Natural killer cell (primary cell): Measurements from ENCODE around the gene HIBADH. TPM values are rescaled to one million over a fixed set of nuclear protein-coding genes. Genes with fewer than 3 reads are reported as not detected.
"Not testable (repeated sequence)": the region's sequence is repeated elsewhere in the genome, so short reads cannot be mapped to it uniquely, and the experiment has no call there.

Experiments used
- ATAC-seq, 3 donors: fragments of 150-1000 bp in 2 of 3; fragments of 200-7000 bp in 1 of 3; cut with Tn5 transposase; 1 replicate in 1 of 3; 2 replicates in 2 of 3; pipeline ENCODE4 v1.10.0; 2021; ENCODE audit warnings: mild to moderate bottlenecking in 2 of 3, moderate library complexity in 2 of 3
- DNase-seq, 2 donors: peaks; one replicate each; pipeline versions ENCODE4 v3.0.0 to v3.0.0-alpha.2; 2013 to 2021; ENCODE audit warnings: mixed read lengths in 1 of 2
- H3K27ac ChIP-seq: one replicate; pipeline ENCODE4 v1.5.1; 2013; ENCODE audit warnings: mild to moderate bottlenecking, low read length
- H3K27me3 ChIP-seq: one replicate; pipeline ENCODE4 v1.6.1; 2013; ENCODE audit warnings: low read length; ENCODE audit not compliant: control insufficient read depth, insufficient read depth
- H3K36me3 ChIP-seq: one replicate; pipeline ENCODE4 v1.6.1; 2013; ENCODE audit warnings: low read length; ENCODE audit not compliant: control insufficient read depth, insufficient read depth
- H3K4me1 ChIP-seq: one replicate; pipeline ENCODE4 v1.6.1; 2013; ENCODE audit warnings: low read length; ENCODE audit not compliant: control insufficient read depth, insufficient read depth
- H3K4me3 ChIP-seq: one replicate; pipeline ENCODE4 v1.5.1; 2013; ENCODE audit warnings: low read length
- H3K9me3 ChIP-seq: one replicate; pipeline ENCODE4 v1.6.1; 2013; ENCODE audit warnings: low read length; ENCODE audit not compliant: control insufficient read depth, insufficient read depth
- H3K27ac Mint-ChIP-seq, 2 donors: one replicate each; pipeline ENCODE4 v1.8.0; 2022; ENCODE audit warnings: mild to moderate bottlenecking in 2 of 2, mixed read lengths in 2 of 2, moderate library complexity in 1 of 2
- H3K27me3 Mint-ChIP-seq, 2 donors: one replicate each; pipeline ENCODE4 v1.8.0; 2022; ENCODE audit warnings: low read depth in 2 of 2, mixed read lengths in 2 of 2
- H3K36me3 Mint-ChIP-seq: one replicate; pipeline ENCODE4 v1.8.0; 2022; ENCODE audit warnings: mixed read lengths
- H3K4me1 Mint-ChIP-seq, 2 donors: one replicate each; pipeline ENCODE4 v1.8.0; 2022; ENCODE audit warnings: mixed read lengths in 2 of 2
- H3K4me3 Mint-ChIP-seq: one replicate; pipeline ENCODE4 v1.8.0; 2022; ENCODE audit warnings: mild to moderate bottlenecking, moderate library complexity, mixed read lengths
- H3K9me3 Mint-ChIP-seq, 2 donors: one replicate each; pipeline ENCODE4 v1.8.0; 2022; ENCODE audit warnings: mixed read lengths in 2 of 2
- WGBS: methylation state at CpG from one replicate; pipeline ENCODE4 v1.1.7; 2013; ENCODE audit warnings: missing lambda C conversion rate; ENCODE audit not compliant: insufficient coverage; 5-methylcytosine and 5-hydroxymethylcytosine counted together
- intact Hi-C: fragments of 100-400 bp; cut with micrococcal nuclease; formaldehyde crosslinking; loops from one replicate; pipeline ENCODE4 v1.14.2; 2022
- total RNA-seq, 4 donors: library from RNA; stranded (reverse); fragments of 120-200 nt in 1 of 4; gene quantifications; one replicate each; pipeline versions ENCODE4 v1.2.3 to v1.2.4, GENCODE V29; 2013 to 2022
- TF ChIP-seq, protein P1 (sequence below): fragments of 200-600 bp; IDR thresholded peaks from one replicate; pipeline ENCODE4 v1.8.0; 2022; ENCODE audit warnings: antibody characterized with exemption

The HIBADH gene
- total RNA-seq, 3 donors from 2014 or later (not counting 1 experiment from before 2014, with no cell fraction given): 8.0 to 9.9 (median 8.1) TPM

- peaks cover 0 to 2% of the 10 kb centered on the region in 2 donors for H3K9me3 Mint-ChIP-seq
- TF ChIP-seq, protein P1, sequence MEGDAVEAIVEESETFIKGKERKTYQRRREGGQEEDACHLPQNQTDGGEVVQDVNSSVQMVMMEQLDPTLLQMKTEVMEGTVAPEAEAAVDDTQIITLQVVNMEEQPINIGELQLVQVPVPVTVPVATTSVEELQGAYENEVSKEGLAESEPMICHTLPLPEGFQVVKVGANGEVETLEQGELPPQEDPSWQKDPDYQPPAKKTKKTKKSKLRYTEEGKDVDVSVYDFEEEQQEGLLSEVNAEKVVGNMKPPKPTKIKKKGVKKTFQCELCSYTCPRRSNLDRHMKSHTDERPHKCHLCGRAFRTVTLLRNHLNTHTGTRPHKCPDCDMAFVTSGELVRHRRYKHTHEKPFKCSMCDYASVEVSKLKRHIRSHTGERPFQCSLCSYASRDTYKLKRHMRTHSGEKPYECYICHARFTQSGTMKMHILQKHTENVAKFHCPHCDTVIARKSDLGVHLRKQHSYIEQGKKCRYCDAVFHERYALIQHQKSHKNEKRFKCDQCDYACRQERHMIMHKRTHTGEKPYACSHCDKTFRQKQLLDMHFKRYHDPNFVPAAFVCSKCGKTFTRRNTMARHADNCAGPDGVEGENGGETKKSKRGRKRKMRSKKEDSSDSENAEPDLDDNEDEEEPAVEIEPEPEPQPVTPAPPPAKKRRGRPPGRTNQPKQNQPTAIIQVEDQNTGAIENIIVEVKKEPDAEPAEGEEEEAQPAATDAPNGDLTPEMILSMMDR: no peak
- no peak for ATAC-seq
- no peaks in the 10 kb centered on the region for H3K9me3 ChIP-seq
- intact Hi-C loops: no loop called here
- no peak for DNase-seq
- no peak overlapping the region for H3K4me3 Mint-ChIP-seq
- no peak overlapping the region for H3K27ac Mint-ChIP-seq
- H3K27me3 Mint-ChIP-seq: no peaks in the 10 kb centered on the region
- no peak overlapping the region for H3K27ac ChIP-seq
- H3K36me3 ChIP-seq: peaks cover under 1% of the 10 kb centered on the region
- 100% methylated on average over 6 of the region's 6 CpGs for WGBS
- H3K27me3 ChIP-seq: no peaks in the 10 kb centered on the region
- H3K4me3 ChIP-seq: no peak overlapping the region
- no peaks in the 10 kb centered on the region for H3K4me1 ChIP-seq
- peaks cover 17 to 19% of the 10 kb centered on the region in 2 donors for H3K4me1 Mint-ChIP-seq
- no peaks in the 10 kb centered on the region for H3K36me3 Mint-ChIP-seq
Measured at GRCh38 chr7:27639851-27640250, 22.8 kb downstream of the HIBADH start.

- H3K27ac ChIP-seq, H3K4me1 ChIP-seq, H3K27ac Mint-ChIP-seq, H3K27me3 Mint-ChIP-seq, H3K9me3 ChIP-seq, intact Hi-C loops, DNase-seq, H3K4me3 Mint-ChIP-seq, H3K27me3 ChIP-seq, H3K9me3 Mint-ChIP-seq, H3K36me3 ChIP-seq, H3K4me3 ChIP-seq, H3K36me3 Mint-ChIP-seq, ATAC-seq: not testable (repeated sequence)
- WGBS: 100% methylated on average over 1 of the region's 1 CpG
- H3K4me1 Mint-ChIP-seq: peaks cover 17 to 22% of the 10 kb centered on the region in 2 donors
Measured at GRCh38 chr7:27639048-27639447, 23.6 kb downstream of the HIBADH start.

GRCh38 chr7:27636326-27637006 is 26.2 kb downstream of the HIBADH start:
- Histone ChIP-seq H3K4me1 (no peaks in the 10 kb centered on the region), H3K9me3 (no peaks in the 10 kb centered on the region), H3K4me3 (no peak overlapping the region), H3K27ac (no peak overlapping the region), H3K36me3 (peaks cover 3% of the 10 kb centered on the region), H3K27me3 (no peaks in the 10 kb centered on the region)
- TF ChIP-seq, protein P1: no peak
- whole genome bisulfite sequencing: 95% methylated on average over 1 of the region's 1 CpG
- H3K4me1 Mint-ChIP-seq: peaks cover 13 to 17% of the 10 kb centered on the region in 2 donors
- intact Hi-C loops: no loop called here
- H3K27me3 Mint-ChIP-seq: no peaks in the 10 kb centered on the region
- H3K4me3 Mint-ChIP-seq: no peak overlapping the region
- no peak for DNase-seq
- no peak for ATAC-seq
- H3K27ac Mint-ChIP-seq: no peak overlapping the region
- H3K36me3 Mint-ChIP-seq: no peaks in the 10 kb centered on the region
- H3K9me3 Mint-ChIP-seq: peaks cover 0 to 2% of the 10 kb centered on the region in 2 donors

DNA sequence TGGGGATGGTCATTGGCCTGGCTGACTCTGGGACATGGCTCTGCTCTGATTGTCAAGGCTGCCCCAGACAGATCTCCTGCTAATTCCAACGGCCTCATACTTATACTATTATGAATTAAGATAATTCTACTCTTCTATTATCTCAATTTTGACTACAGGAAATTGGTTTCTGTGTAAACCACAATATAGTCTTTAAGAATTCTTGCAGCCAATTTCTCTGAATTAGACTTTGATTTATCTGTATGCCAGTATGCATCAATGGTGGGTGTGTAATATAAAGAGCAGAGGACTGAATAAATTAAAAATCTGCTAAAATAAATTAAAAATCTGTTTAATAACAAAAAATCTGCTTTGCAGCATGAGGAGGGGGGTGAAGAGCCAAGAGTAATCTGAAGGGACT is 27.0 kb downstream of the HIBADH start:
- Histone ChIP-seq H3K27ac (no peak overlapping the region), H3K27me3 (no peaks in the 10 kb centered on the region), H3K4me3 (no peak overlapping the region), H3K9me3 (no peaks in the 10 kb centered on the region), H3K36me3 (peaks cover 3% of the 10 kb centered on the region), H3K4me1 (no peaks in the 10 kb centered on the region)
- H3K36me3 Mint-ChIP-seq: no peaks in the 10 kb centered on the region
- no peak for DNase-seq
- peaks cover 0 to 2% of the 10 kb centered on the region in 2 donors for H3K9me3 Mint-ChIP-seq
- no peak overlapping the region for H3K4me3 Mint-ChIP-seq
- WGBS: no CpG with 5 or more reads among the region's 1 CpG
- H3K27ac Mint-ChIP-seq: no peak overlapping the region
- no peak for ATAC-seq
- H3K27me3 Mint-ChIP-seq: no peaks in the 10 kb centered on the region
- intact Hi-C loops: no loop called here
- TF ChIP-seq, protein P1: no peak
- peaks cover 7 to 12% of the 10 kb centered on the region in 2 donors for H3K4me1 Mint-ChIP-seq
